GM21717 (cell line): ENCODE results near the gene SYK.
"Not testable (repeated sequence)": the region's sequence is repeated elsewhere in the genome, so short reads cannot be mapped to it uniquely, and the experiment has no call there.

ENCODE experiments used
- ATAC-seq: cut with Tn5 transposase; IDR thresholded peaks from one replicate; pipeline ENCODE4 v1.9.1; 2021; ENCODE audit warnings: mild to moderate bottlenecking, moderate library complexity; ENCODE audit not compliant: unreplicated experiment

The SYK gene

GRCh38 chr9:90872835-90873294 is 71.2 kb downstream of the SYK start:
- no peak for ATAC-seq

- no peak for ATAC-seq
Measured at GRCh38 chr9:90873422-90873821, 71.8 kb downstream of the SYK start.

- no peak for ATAC-seq
Measured at GRCh38 chr9:90874194-90874593, 72.6 kb downstream of the SYK start.

- ATAC-seq: no peak
Measured at GRCh38 chr9:90878562-90878961, 76.9 kb downstream of the SYK start.

- no peak for ATAC-seq
Measured at GRCh38 chr9:90880066-90880465, 78.4 kb downstream of the SYK start.

- ATAC-seq: no peak
Measured at GRCh38 chr9:90880669-90881068, 79.0 kb downstream of the SYK start.

GRCh38 chr9:90881648-90882047 is 80.0 kb downstream of the SYK start:
- ATAC-seq: peak; percentile 62

GRCh38 chr9:90882991-90883600 is 81.5 kb downstream of the SYK start:
- ATAC-seq: no peak

- no peak for ATAC-seq
Measured at GRCh38 chr9:90883661-90884060, 82.0 kb downstream of the SYK start.

- no peak for ATAC-seq
Measured at GRCh38 chr9:90884178-90884577, 82.6 kb downstream of the SYK start.

- ATAC-seq: not testable (repeated sequence)
Measured at GRCh38 chr9:90886868-90887267, 85.2 kb downstream of the SYK start.

- no peak for ATAC-seq
Measured at GRCh38 chr9:90888941-90889340, 87.3 kb downstream of the SYK start.

GRCh38 chr9:90890146-90890810 is 88.7 kb downstream of the SYK start:
- ATAC-seq: no peak

GRCh38 chr9:90891308-90892040 is 89.9 kb downstream of the SYK start:
- no peak for ATAC-seq

- ATAC-seq: no peak
Measured at GRCh38 chr9:90892918-90893317, 91.3 kb downstream of the SYK start.

- no peak for ATAC-seq
Measured at GRCh38 chr9:90893706-90894105, 92.1 kb downstream of the SYK start.

- no peak for ATAC-seq
Measured at GRCh38 chr9:90894986-90895687, 93.5 kb downstream of the SYK start.

- no peak for ATAC-seq
Measured at GRCh38 chr9:90895786-90896185, 94.2 kb downstream of the SYK start.

- ATAC-seq: no peak
Measured at GRCh38 chr9:90896231-90896630, 94.6 kb downstream of the SYK start.

GRCh38 chr9:90898228-90898627 is 96.6 kb downstream of the SYK start:
- ATAC-seq: no peak

- ATAC-seq: no peak
Measured at GRCh38 chr9:90899287-90899686, 97.7 kb downstream of the SYK start.
